Psoas muscle (tissue), 8 donors: ENCODE results near the gene CCT4. TPM values are rescaled to one million over a fixed set of nuclear protein-coding genes. Genes with fewer than 3 reads are reported as not detected.

Experiments used
- ATAC-seq, 4 donors: fragments of 200-7000 bp; cut with Tn5 transposase; one replicate each; pipeline ENCODE4 v1.9.1; 2020; ENCODE audit warnings: moderate library complexity in 3 of 4, mild to moderate bottlenecking in 2 of 4
- DNase-seq, 2 donors: peaks; one replicate each; pipeline ENCODE4 v3.0.0-alpha.2; 2020
- H3K27ac ChIP-seq: fragments of 200-600 bp; one replicate; pipeline ENCODE4 v1.8.0; 2022
- H3K27me3 ChIP-seq, 3 donors: fragments of 200-600 bp in 1 of 3; one replicate each; pipeline versions ENCODE4 v1.6.1 to v1.8.0; 2013 to 2022; ENCODE audit warnings: low read length in 2 of 3, mild to moderate bottlenecking in 2 of 3, moderate library complexity in 1 of 3; ENCODE audit not compliant: insufficient read depth in 3 of 3
- H3K36me3 ChIP-seq, 2 donors: fragments of 200-600 bp in 1 of 2; one replicate each; pipeline versions ENCODE4 v1.6.1 to v1.8.0; 2013 to 2022; ENCODE audit warnings: low read depth in 1 of 2, mild to moderate bottlenecking in 1 of 2, moderate library complexity in 1 of 2; ENCODE audit not compliant: insufficient read depth in 1 of 2
- H3K4me1 ChIP-seq: fragments of 200-600 bp; one replicate; pipeline ENCODE4 v1.8.0; 2022
- H3K4me3 ChIP-seq: fragments of 200-600 bp; one replicate; pipeline ENCODE4 v1.8.0; 2022; ENCODE audit warnings: mild to moderate bottlenecking
- H3K9me3 ChIP-seq: fragments of 200-600 bp; one replicate; pipeline ENCODE4 v1.8.0; 2022
- WGBS, 3 donors: extraction: QIAGEN DNeasy Blood & Tissue Kit; methylation state at CpG; one replicate each; pipeline versions ENCODE4 v1.1.6 to v1.1.7; 2013; 5-methylcytosine and 5-hydroxymethylcytosine counted together
- intact Hi-C, 2 donors: fragments of 100-400 bp; cut with DNase I; formaldehyde crosslinking; loops; one replicate each; pipeline versions ENCODE4 v1.11.0 to v1.14.2; 2022
- polyA plus RNA-seq, 3 donors: library from polyadenylated mRNA; stranded (reverse); fragments of 200-250 nt; gene quantifications; one replicate each; pipeline ENCODE4 v1.2.3, GENCODE V29; 2013
- total RNA-seq, 4 donors: library from RNA; stranded (reverse); fragmentation: NEBNext Ultra II Directional in 2 of 4; extraction: Animal tissue kit (Norgen Biotek cat#: 25700) in 2 of 4; gene quantifications; one replicate each; pipeline versions ENCODE4 v1.2.1 to v1.2.4, GENCODE V29; 2021 to 2023
- TF ChIP-seq, protein P1 (sequence below): fragments of 200-600 bp; IDR thresholded peaks from one replicate; pipeline ENCODE4 v1.8.0; 2022; ENCODE audit warnings: antibody characterized with exemption
- donor health status: healthy with polysubstance abuse.
- donor health status: DM: no; HTN: no; CAD: no; lungs with moderate emphysema.
- donor health status: Bipolar disorder and iron deficiency.
- donor health status: healthy.
- donor health status: DM: yes; HTN: yes; CAD: no.
- donor health status: DM: no; HTN: no; CAD: no.
- donor health status: DM: no; HTN: no; CAD: no.
- donor health status: DM: yes; HTN: yes; CAD: no.

Gene CCT4
- total and polyA plus RNA-seq, 7 donors: 88.7 to 191 (median 132) TPM

DNA sequence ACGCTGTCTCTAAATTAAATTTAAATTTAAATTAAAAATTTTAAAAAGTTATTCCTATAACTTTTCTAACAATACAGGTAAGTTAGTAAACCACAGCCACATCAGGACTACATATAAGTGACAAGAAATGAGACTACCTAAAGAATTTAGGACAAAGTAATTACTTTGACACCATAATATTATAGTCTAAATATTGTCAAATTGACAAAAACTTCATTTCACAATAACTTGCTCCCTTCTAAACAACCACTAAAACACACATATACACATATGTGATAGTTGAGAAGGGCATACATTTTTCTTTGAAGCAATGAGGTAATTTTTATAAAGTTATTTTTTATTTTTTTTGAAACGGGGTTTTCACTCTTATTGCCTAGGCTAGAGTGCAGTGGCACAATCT is 66.2 kb downstream of the CCT4 start:
- intact Hi-C loops: no loop called here
- DNase-seq: no peak
- no peak overlapping the region for H3K27ac ChIP-seq
- no peaks in the 10 kb centered on the region for H3K9me3 ChIP-seq
- 93 to 97% (median 95%) methylated on average over 2 of the region's 2 CpGs for WGBS, 3 donors
- H3K27me3 ChIP-seq: no peaks in the 10 kb centered on the region
- no peak for ATAC-seq
- TF ChIP-seq, protein P1, sequence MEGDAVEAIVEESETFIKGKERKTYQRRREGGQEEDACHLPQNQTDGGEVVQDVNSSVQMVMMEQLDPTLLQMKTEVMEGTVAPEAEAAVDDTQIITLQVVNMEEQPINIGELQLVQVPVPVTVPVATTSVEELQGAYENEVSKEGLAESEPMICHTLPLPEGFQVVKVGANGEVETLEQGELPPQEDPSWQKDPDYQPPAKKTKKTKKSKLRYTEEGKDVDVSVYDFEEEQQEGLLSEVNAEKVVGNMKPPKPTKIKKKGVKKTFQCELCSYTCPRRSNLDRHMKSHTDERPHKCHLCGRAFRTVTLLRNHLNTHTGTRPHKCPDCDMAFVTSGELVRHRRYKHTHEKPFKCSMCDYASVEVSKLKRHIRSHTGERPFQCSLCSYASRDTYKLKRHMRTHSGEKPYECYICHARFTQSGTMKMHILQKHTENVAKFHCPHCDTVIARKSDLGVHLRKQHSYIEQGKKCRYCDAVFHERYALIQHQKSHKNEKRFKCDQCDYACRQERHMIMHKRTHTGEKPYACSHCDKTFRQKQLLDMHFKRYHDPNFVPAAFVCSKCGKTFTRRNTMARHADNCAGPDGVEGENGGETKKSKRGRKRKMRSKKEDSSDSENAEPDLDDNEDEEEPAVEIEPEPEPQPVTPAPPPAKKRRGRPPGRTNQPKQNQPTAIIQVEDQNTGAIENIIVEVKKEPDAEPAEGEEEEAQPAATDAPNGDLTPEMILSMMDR: no peak
- no peaks in the 10 kb centered on the region for H3K4me1 ChIP-seq
- no peak overlapping the region for H3K4me3 ChIP-seq
- no peaks in the 10 kb centered on the region for H3K36me3 ChIP-seq

Other genes with a start within 250 kb of the CCT4 start
- gene FAM161A, start 34.6 kb downstream of the CCT4 start, total RNA-seq: 1 to 10 TPM; 1.2 to 3.3 (median 2.2) TPM
- 1 to 10 TPM in 2 of 3 donors, under 1 TPM in 1; 0.72 to 2.3 (median 1.2) TPM for gene FAM161A, start 34.6 kb downstream of the CCT4 start, polyA plus RNA-seq
- gene COMMD1, start 17.0 kb upstream of the CCT4 start, total RNA-seq: 10 to 100 TPM; 33.6 to 49.1 (median 38.7) TPM
- 10 to 100 TPM; 54.3 to 67.3 (median 56.3) TPM for gene COMMD1, start 17.0 kb upstream of the CCT4 start, polyA plus RNA-seq